ENCODE measurements around the gene ARF1.

ARF1 gene

DNA sequence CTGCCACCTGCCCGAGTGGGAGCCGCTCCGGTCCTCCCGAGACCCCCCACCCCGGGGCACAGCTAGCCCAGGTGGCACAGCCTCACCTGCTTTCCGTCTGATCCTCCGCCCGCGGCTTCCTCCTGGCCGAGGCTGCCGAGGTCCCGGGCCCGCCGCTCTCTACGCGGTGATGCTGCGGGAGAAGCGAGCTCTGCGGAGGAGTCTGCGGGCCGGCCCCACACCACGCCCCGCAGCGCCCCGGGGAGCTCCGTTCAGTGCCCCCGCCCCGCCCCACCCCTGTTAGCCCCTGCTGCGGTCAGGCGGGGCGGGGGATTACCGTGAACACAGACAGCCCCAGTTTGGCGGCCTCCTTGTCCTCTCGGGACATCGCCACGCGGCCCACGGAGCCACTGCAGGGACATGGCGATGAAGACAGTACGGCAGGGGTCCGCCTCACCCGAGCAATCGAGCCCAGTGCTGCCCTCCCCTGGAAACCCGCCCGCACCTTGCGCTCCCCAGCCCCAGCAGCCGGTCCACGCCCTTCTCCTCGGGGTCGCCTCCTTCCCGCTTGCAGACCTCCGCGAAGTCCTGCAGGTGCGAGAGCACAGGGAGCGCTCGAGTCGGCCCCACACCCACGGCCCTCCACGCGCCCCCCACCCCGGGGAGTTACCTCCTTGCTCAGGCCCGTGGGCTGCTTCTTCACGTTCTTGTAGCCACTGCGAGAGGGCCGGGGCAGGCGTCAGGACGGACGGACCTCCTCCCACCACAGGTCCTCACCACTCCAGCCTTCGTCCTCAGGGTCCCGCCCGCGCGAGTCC lies 19.7 kb downstream of the ARF1 start (continued):
- TF ChIP-seq PRDM2 (tag by site-specific recombination; IDR thresholded peaks at IDR 0.05; ENCODE audit: borderline replicate concordance) (no peak), HOXD13 (CRISPR knock-in tag; IDR thresholded peaks at IDR 0.05; ENCODE audit: borderline replicate concordance) (no peak), ZNF10 (tag by site-specific recombination; IDR thresholded peaks at IDR 0.05) (peak; percentile 16; the same call in 1 of the 2 replicates), BCL11A (tag by site-specific recombination; IDR thresholded peaks at IDR 0.05; ENCODE audit: low read depth) (peak; percentile 56; the same call in 1 of the 2 replicates), ZNF449 (tag by site-specific recombination; IDR thresholded peaks at IDR 0.05) (no peak; the same call in none of the 2 replicates), GLIS1 (tag by site-specific recombination; IDR thresholded peaks at IDR 0.05) (peak; percentile 78; the same call in 1 of the 2 replicates), ZNF473 (tag by site-specific recombination; IDR thresholded peaks at IDR 0.05) (no peak), KLF10 (tag by site-specific recombination; IDR thresholded peaks at IDR 0.05) (peak; percentile 31; the same call in 1 of the 2 replicates), ZNF138 (tag by site-specific recombination; IDR thresholded peaks at IDR 0.05; ENCODE audit: borderline replicate concordance) (0 out of 2 replicates have a peak, but pooled peaks have one; percentile 34), PRDM10 (tag by site-specific recombination; IDR thresholded peaks at IDR 0.05) (no peak), ZNF174 (tag by site-specific recombination; IDR thresholded peaks at IDR 0.05) (no peak), ZNF664 (tag by site-specific recombination; IDR thresholded peaks at IDR 0.05) (no peak), ZNF654 (tag by site-specific recombination; IDR thresholded peaks at IDR 0.05; ENCODE audit: low read depth) (no peak), YY2 (tag by site-specific recombination; IDR thresholded peaks at IDR 0.05) (no peak), GLI2 (tag by site-specific recombination; IDR thresholded peaks at IDR 0.05; ENCODE audit: borderline replicate concordance, low read depth) (no peak), ZNF830 (tag by site-specific recombination; IDR thresholded peaks at IDR 0.05; ENCODE audit: low read depth) (no peak), ZNF391 (tag by site-specific recombination; IDR thresholded peaks at IDR 0.05; ENCODE audit: borderline replicate concordance, low read depth) (0 out of 2 replicates have a peak, but pooled peaks have one; percentile 13), OVOL3 (tag by site-specific recombination; IDR thresholded peaks at IDR 0.05) (no peak), ZNF19 (tag by site-specific recombination; IDR thresholded peaks at IDR 0.05; ENCODE audit: low read depth) (no peak)
- TF ChIP-seq, protein P1, sequence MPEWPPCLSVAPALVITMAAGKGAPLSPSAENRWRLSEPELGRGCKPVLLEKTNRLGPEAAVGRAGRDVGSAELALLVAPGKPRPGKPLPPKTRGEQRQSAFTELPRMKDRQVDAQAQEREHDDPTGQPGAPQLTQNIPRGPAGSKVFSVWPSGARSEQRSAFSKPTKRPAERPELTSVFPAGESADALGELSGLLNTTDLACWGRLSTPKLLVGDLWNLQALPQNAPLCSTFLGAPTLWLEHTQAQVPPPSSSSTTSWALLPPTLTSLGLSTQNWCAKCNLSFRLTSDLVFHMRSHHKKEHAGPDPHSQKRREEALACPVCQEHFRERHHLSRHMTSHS (tag by site-specific recombination; IDR thresholded peaks at IDR 0.05), result no peak
- TF ChIP-seq, protein P2, sequence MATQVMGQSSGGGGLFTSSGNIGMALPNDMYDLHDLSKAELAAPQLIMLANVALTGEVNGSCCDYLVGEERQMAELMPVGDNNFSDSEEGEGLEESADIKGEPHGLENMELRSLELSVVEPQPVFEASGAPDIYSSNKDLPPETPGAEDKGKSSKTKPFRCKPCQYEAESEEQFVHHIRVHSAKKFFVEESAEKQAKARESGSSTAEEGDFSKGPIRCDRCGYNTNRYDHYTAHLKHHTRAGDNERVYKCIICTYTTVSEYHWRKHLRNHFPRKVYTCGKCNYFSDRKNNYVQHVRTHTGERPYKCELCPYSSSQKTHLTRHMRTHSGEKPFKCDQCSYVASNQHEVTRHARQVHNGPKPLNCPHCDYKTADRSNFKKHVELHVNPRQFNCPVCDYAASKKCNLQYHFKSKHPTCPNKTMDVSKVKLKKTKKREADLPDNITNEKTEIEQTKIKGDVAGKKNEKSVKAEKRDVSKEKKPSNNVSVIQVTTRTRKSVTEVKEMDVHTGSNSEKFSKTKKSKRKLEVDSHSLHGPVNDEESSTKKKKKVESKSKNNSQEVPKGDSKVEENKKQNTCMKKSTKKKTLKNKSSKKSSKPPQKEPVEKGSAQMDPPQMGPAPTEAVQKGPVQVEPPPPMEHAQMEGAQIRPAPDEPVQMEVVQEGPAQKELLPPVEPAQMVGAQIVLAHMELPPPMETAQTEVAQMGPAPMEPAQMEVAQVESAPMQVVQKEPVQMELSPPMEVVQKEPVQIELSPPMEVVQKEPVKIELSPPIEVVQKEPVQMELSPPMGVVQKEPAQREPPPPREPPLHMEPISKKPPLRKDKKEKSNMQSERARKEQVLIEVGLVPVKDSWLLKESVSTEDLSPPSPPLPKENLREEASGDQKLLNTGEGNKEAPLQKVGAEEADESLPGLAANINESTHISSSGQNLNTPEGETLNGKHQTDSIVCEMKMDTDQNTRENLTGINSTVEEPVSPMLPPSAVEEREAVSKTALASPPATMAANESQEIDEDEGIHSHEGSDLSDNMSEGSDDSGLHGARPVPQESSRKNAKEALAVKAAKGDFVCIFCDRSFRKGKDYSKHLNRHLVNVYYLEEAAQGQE (tag by site-specific recombination; IDR thresholded peaks at IDR 0.05), result 0 out of 2 replicates have a peak, but pooled peaks have one; percentile 27

All from HEK293 (cell line).